ENCODE data around the gene SELENOV.

DNA sequence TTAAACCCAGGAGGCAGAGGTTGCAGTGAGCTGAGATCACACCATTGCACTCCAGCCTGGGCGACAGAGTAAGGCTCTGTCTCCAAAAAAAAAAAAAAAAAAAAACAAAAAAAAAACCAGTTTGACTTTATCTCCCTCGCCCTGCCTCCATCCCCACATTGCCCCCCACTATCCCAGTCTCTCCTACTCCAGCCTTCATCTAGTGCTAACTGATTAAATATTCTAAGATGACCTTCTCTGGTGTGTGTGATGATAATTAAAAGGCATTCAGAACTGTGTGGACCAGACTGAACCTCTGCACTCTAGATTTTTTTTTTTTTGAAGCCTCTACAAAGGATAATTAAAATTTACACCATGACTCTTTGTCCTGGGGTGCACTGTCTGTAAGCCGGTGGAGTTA, 22.2 kb upstream of the SELENOV start:
- TF ChIP-seq, protein P1, sequence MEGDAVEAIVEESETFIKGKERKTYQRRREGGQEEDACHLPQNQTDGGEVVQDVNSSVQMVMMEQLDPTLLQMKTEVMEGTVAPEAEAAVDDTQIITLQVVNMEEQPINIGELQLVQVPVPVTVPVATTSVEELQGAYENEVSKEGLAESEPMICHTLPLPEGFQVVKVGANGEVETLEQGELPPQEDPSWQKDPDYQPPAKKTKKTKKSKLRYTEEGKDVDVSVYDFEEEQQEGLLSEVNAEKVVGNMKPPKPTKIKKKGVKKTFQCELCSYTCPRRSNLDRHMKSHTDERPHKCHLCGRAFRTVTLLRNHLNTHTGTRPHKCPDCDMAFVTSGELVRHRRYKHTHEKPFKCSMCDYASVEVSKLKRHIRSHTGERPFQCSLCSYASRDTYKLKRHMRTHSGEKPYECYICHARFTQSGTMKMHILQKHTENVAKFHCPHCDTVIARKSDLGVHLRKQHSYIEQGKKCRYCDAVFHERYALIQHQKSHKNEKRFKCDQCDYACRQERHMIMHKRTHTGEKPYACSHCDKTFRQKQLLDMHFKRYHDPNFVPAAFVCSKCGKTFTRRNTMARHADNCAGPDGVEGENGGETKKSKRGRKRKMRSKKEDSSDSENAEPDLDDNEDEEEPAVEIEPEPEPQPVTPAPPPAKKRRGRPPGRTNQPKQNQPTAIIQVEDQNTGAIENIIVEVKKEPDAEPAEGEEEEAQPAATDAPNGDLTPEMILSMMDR (IDR thresholded peaks at IDR 0.05): no peak
- no peak for TF ChIP-seq POLR2AphosphoS5 (IDR thresholded peaks at IDR 0.05; ENCODE audit: low read depth, low read length)
